ENCODE results near the gene SCN4A. TPM values are rescaled to one million over a fixed set of nuclear protein-coding genes. Genes with fewer than 3 reads are reported as not detected.

SCN4A gene
- total RNA-seq, 1 donor from 2014 or later = under 0.01 TPM

Other genes starting within 250 kb of the SCN4A start
- gene STRADA, start 231.1 kb downstream of the SCN4A start, total RNA-seq = 10.5 and 14.1 TPM in 2 replicates
- gene CCDC47, start 199.3 kb downstream of the SCN4A start, total RNA-seq = 112 and 118 TPM in 2 replicates
- gene DDX42, start 198.7 kb downstream of the SCN4A start, total RNA-seq = 65.0 and 70.5 TPM in 2 replicates
- 50.5 and 64.0 TPM in 2 replicates for gene PSMC5, start 145.5 kb downstream of the SCN4A start, total RNA-seq
- 43.4 and 53.1 TPM in 2 replicates for gene FTSJ3, start 145.3 kb downstream of the SCN4A start, total RNA-seq
- 98.5 and 112 TPM in 2 replicates for gene SMARCD2, start 130.2 kb downstream of the SCN4A start, total RNA-seq
- gene CSH2, start 99.2 kb downstream of the SCN4A start, total RNA-seq = not detected in 2 replicates
- gene GH2, start 91.0 kb downstream of the SCN4A start, total RNA-seq = not detected in 2 replicates
- not detected in 2 replicates for gene CSH1, start 76.3 kb downstream of the SCN4A start, total RNA-seq
- gene CSHL1, start 61.7 kb downstream of the SCN4A start, total RNA-seq = not detected in 2 replicates
- gene GH1, start 54.1 kb downstream of the SCN4A start, total RNA-seq = not detected in 2 replicates
- not detected in 2 replicates for gene CD79B, start 40.6 kb downstream of the SCN4A start, total RNA-seq
- not detected in 2 replicates for gene PRR29, start 25.4 kb upstream of the SCN4A start, total RNA-seq
- gene ICAM2, start 47.7 kb upstream of the SCN4A start, total RNA-seq = 0.26 and 0.90 TPM in 2 replicates
- 22.1 and 35.2 TPM in 2 replicates for gene ERN1, start 157.2 kb upstream of the SCN4A start, total RNA-seq

All from bronchial epithelial cell (primary cell).